Measurements from ENCODE around the gene UBE2V1. TPM values are rescaled to one million over a fixed set of nuclear protein-coding genes. Genes with fewer than 3 reads are reported as not detected.

Gene UBE2V1
- polyA plus RNA-seq, 1 of the 3 experiments (the other 2 are of a cell fraction) = 99.7 TPM

- H3K4me3 ChIP-seq (ENCODE audit: low read depth in 2 of 2, low read length in 1 of 2) = no peak overlapping the region
- peaks cover 6 to 37% of the 10 kb centered on the region in 2 experiments; a peak in 3 of 4 replicates for H3K4me1 ChIP-seq (ENCODE audit: control insufficient read depth in 1 of 2, insufficient read depth in 2 of 2, low read depth in 1 of 2, low read length in 1 of 2)
- H3K27me3 ChIP-seq (ENCODE audit: insufficient read depth) = no peaks in the 10 kb centered on the region
- H4K20me1 ChIP-seq (ENCODE audit: insufficient read depth) = no peaks in the 10 kb centered on the region
- WGBS (ENCODE audit: low lambda C conversion rate) = 92% methylated on average over 21 of the region's 21 CpGs
- no peak overlapping the region for H3K4me2 ChIP-seq
- no peak for DNase-seq
- no peaks in the 10 kb centered on the region for H3K9me2 ChIP-seq
- H3K27ac ChIP-seq (ENCODE audit: low read depth in 2 of 2, low read length in 1 of 2) = peak overlapping the region in 1 of 2 experiments; percentile 24; a peak in 2 of 4 replicates
- CTCF ChIA-PET = interaction anchor here (1.3 to 5.2 kb wide), 3 partner anchors 14 to 78 kb away, joined by 7 to 29 read pairs (median 8); no protein-coding TSS in a partner anchor
- H3F3A ChIP-seq (replicated peaks; ENCODE audit: insufficient read depth) = peaks cover 4% of the 10 kb centered on the region
- no peaks in the 10 kb centered on the region for H3K79me2 ChIP-seq (ENCODE audit: insufficient read depth)
- no peak overlapping the region for H3K9ac ChIP-seq
- no peaks in the 10 kb centered on the region for H3K36me3 ChIP-seq (replicated peaks in 1 of 2; ENCODE audit: control insufficient read depth in 1 of 2, insufficient read depth in 2 of 2, low read length in 1 of 2)
- no peaks in the 10 kb centered on the region for H3K9me3 ChIP-seq
- no peak overlapping the region for H2AFZ ChIP-seq (ENCODE audit: low read depth)
- POLR2A ChIA-PET = interaction anchor here (0.6 to 1.5 kb wide), 3 partner anchors 45 to 78 kb away, joined by 3 read pairs; no protein-coding TSS in a partner anchor
- TF ChIP-seq MAX (IDR thresholded peaks at IDR 0.05; ENCODE audit: low read depth) = no peak
- TF ChIP-seq RAD21 (IDR thresholded peaks at IDR 0.05; ENCODE audit: low read length) = no peak
- no peak for TF ChIP-seq MEF2A (IDR thresholded peaks at IDR 0.05; ENCODE audit: borderline replicate concordance, low read depth)
- no peak for TF ChIP-seq JUND (IDR thresholded peaks at IDR 0.05)
- no peak for TF ChIP-seq MXI1 (IDR thresholded peaks at IDR 0.05; ENCODE audit: low read depth, low read length)
- TF ChIP-seq NRF1 (IDR thresholded peaks at IDR 0.05; ENCODE audit: low read depth, low read length) = no peak
- TF ChIP-seq TCF12 (IDR thresholded peaks at IDR 0.05) = no peak
- no peak for TF ChIP-seq RFX5 (IDR thresholded peaks at IDR 0.05; ENCODE audit: low read length)
- no peak for TF ChIP-seq IRF3 (IDR thresholded peaks at IDR 0.05; ENCODE audit: low read depth, low read length)
- no peak for TF ChIP-seq EP300 (IDR thresholded peaks at IDR 0.05; ENCODE audit: borderline replicate concordance in 1 of 2, low read depth in 1 of 2, low read length in 1 of 2)
- TF ChIP-seq SMC3 (IDR thresholded peaks at IDR 0.05; ENCODE audit: low read depth, low read length) = no peak
- no peak for TF ChIP-seq EZH2phosphoT487 (IDR thresholded peaks at IDR 0.05; ENCODE audit: borderline replicate concordance, low read depth)
- TF ChIP-seq SIN3A (IDR thresholded peaks at IDR 0.05; ENCODE audit: borderline replicate concordance, low read depth, low read length) = no peak
- no peak for TF ChIP-seq CHD2 (IDR thresholded peaks at IDR 0.05; ENCODE audit: low read length, partially characterized antibody)
- no peak for TF ChIP-seq GABPA (IDR thresholded peaks at IDR 0.05; ENCODE audit: low read depth)
- TF ChIP-seq RCOR1 (IDR thresholded peaks at IDR 0.05; ENCODE audit: low read length) = no peak
Observed at GRCh38 chr20:50056951-50057713, 55.8 kb downstream of the UBE2V1 start.

Data from SK-N-SH (cell line).